Caco-2 (cell line): Measurements from ENCODE around the gene SIL1. TPM values are rescaled to one million over a fixed set of nuclear protein-coding genes. Genes with fewer than 3 reads are reported as not detected.

Experiments
- BruUV-seq: library from RNA; stranded (reverse); fragments of 400-500 nt; replicated peaks from 2 replicates; lab custom pipeline; 2021; lab: Mats Ljungman, UMichigan
- CTCF ChIA-PET: fragments of 300-600 bp; sonication (Branson Sonifier 250); formaldehyde crosslinking; loops from one replicate; lab custom pipeline; 2022; ENCODE audit warnings: antibody characterized with exemption; lab: Charles Lee
- POLR2A ChIA-PET: fragments of 300-600 bp; sonication (Branson Sonifier 250); formaldehyde crosslinking; loops from one replicate; lab custom pipeline; 2022; ENCODE audit warnings: antibody characterized with exemption; lab: Charles Lee
- DNase-seq, 2 experiments: peaks; one replicate each; pipeline versions ENCODE4 v3.0.0 to v3.0.0-alpha.2; 2020 to 2022
- H3K27me3 ChIP-seq: replicated peaks from 2 replicates; pipeline ENCODE4 v1.6.0; 2011; ENCODE audit warnings: low read length; ENCODE audit not compliant: control insufficient read depth, insufficient read depth
- H3K36me3 ChIP-seq: 2 replicates; pipeline ENCODE4 v1.5.1; 2011; ENCODE audit warnings: low read length; ENCODE audit not compliant: control insufficient read depth, insufficient read depth
- H3K4me1 ChIP-seq: fragments of 250-450 bp; sonication (Bioruptor Pico); 2 replicates; pipeline ENCODE4 v1.5.1; 2020; ENCODE audit warnings: mild to moderate bottlenecking
- H3K4me3 ChIP-seq: 2 replicates; pipeline ENCODE4 v1.5.1; 2011; ENCODE audit warnings: low read depth, mild to moderate bottlenecking, control low read depth, low read length
- H3K9me3 ChIP-seq: fragments of 250-450 bp; sonication (Bioruptor Pico); 2 replicates; pipeline ENCODE4 v1.5.1; 2020; ENCODE audit warnings: mild to moderate bottlenecking, moderate library complexity
- H3K27ac Mint-ChIP-seq: one replicate; pipeline ENCODE4 v1.8.0; 2022; ENCODE audit warnings: mixed read lengths; ENCODE audit not compliant: unreplicated experiment
- H3K27me3 Mint-ChIP-seq: one replicate; pipeline ENCODE4 v1.8.0; 2022; ENCODE audit warnings: mixed read lengths; ENCODE audit not compliant: insufficient read depth, unreplicated experiment
- H3K36me3 Mint-ChIP-seq: one replicate; pipeline ENCODE4 v1.8.0; 2022; ENCODE audit warnings: mild to moderate bottlenecking, mixed read lengths; ENCODE audit not compliant: insufficient read depth, unreplicated experiment
- H3K4me1 Mint-ChIP-seq: one replicate; pipeline ENCODE4 v1.8.0; 2022; ENCODE audit warnings: low read depth, mixed read lengths; ENCODE audit not compliant: unreplicated experiment
- H3K4me3 Mint-ChIP-seq: one replicate; pipeline ENCODE4 v1.8.0; 2022; ENCODE audit warnings: mild to moderate bottlenecking, moderate library complexity, mixed read lengths; ENCODE audit not compliant: unreplicated experiment
- H3K9me3 Mint-ChIP-seq: one replicate; pipeline ENCODE4 v1.8.0; 2022; ENCODE audit warnings: mixed read lengths; ENCODE audit not compliant: unreplicated experiment
- intact Hi-C: fragments of 100-400 bp; cut with micrococcal nuclease; formaldehyde crosslinking; loops from one replicate; pipeline ENCODE4 v1.10.0; 2022; ENCODE audit not compliant: unreplicated experiment
- total RNA-seq: library from RNA; stranded (reverse); gene quantifications from 2 replicates; pipeline ENCODE4 v1.2.3, GENCODE V29; 2022
- TF ChIP-seq, protein P1 (sequence below), 2 experiments: fragments of 200-600 bp in 1 of 2; IDR thresholded peaks; 1 replicate in 1 of 2; 2 replicates in 1 of 2; pipeline versions ENCODE4 v1.5.1 to v1.8.0; 2011 to 2022; ENCODE audit warnings: antibody characterized with exemption in 1 of 2, control low read depth in 1 of 2, inconsistent platforms in 1 of 2, low read depth in 1 of 2, low read length in 1 of 2, mild to moderate bottlenecking in 1 of 2, moderate library complexity in 1 of 2; ENCODE audit not compliant: insufficient read depth in 1 of 2, severe bottlenecking in 1 of 2, unreplicated experiment in 1 of 2

Gene SIL1
- total RNA-seq, 1 experiment from 2014 or later: 29.7 TPM

DNA sequence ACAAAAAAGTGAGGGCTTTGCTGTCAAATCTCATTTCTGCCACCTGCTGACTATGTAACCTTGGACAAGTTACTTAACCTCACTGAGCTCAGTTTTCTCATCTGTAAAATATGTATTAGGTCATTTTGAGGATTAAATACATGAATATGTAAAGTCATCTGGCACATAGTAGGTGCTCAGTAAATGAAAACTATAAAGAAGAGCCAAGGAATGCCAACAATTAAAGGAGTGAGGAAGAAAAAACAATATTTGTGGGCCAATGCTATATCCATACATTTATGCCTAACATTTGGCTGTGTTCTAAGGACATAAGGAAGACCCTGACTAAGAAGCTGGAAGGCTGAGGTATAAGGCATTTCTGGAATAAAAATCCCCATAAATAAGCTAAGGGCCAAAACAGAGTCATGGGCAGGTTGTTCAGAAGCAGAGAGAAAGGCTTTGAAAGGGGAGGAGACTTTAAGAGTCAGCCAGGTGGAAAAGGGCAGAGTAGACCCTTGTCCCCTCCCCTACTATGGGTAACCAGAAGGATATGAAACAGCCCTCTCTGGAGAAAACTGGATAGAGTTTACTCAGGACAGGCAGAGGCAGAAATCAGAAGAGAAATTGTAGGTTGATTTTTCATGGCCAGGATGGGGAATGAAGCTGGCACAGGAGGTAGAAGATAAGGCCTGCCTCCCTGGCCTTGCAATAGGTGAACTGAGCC, 47.6 kb upstream of the SIL1 start:
- no peaks in the 10 kb centered on the region for H3K4me1 ChIP-seq
- Mint-ChIP-seq H3K36me3 (no peaks in the 10 kb centered on the region), H3K4me1 (no peaks in the 10 kb centered on the region), H3K4me3 (no peak overlapping the region), H3K9me3 (no peaks in the 10 kb centered on the region), H3K27ac (no peak overlapping the region), H3K27me3 (no peaks in the 10 kb centered on the region)
- H3K9me3 ChIP-seq: 0 out of 2 replicates have a peak, but pooled peaks cover 4% of the 10 kb centered on the region
- ChIA-PET POLR2A (no interaction called here), CTCF (interaction anchor here (0.5 to 0.9 kb wide), 2 partner anchors 14 to 154 kb away, joined by 3 to 4 read pairs; no protein-coding TSS in a partner anchor)
- no TSS peak for BruUV-seq
- H3K27me3 ChIP-seq: no peaks in the 10 kb centered on the region
- H3K4me3 ChIP-seq: no peak overlapping the region
- TF ChIP-seq, protein P1, sequence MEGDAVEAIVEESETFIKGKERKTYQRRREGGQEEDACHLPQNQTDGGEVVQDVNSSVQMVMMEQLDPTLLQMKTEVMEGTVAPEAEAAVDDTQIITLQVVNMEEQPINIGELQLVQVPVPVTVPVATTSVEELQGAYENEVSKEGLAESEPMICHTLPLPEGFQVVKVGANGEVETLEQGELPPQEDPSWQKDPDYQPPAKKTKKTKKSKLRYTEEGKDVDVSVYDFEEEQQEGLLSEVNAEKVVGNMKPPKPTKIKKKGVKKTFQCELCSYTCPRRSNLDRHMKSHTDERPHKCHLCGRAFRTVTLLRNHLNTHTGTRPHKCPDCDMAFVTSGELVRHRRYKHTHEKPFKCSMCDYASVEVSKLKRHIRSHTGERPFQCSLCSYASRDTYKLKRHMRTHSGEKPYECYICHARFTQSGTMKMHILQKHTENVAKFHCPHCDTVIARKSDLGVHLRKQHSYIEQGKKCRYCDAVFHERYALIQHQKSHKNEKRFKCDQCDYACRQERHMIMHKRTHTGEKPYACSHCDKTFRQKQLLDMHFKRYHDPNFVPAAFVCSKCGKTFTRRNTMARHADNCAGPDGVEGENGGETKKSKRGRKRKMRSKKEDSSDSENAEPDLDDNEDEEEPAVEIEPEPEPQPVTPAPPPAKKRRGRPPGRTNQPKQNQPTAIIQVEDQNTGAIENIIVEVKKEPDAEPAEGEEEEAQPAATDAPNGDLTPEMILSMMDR (IDR thresholded peaks at IDR 0.05; ENCODE audit: insufficient read depth in 1 of 2, low read depth in 1 of 2, low read length in 1 of 2, severe bottlenecking in 1 of 2, unreplicated experiment in 1 of 2): no peak
- no peak for DNase-seq
- no peaks in the 10 kb centered on the region for H3K36me3 ChIP-seq
- intact Hi-C loops: no loop called here

DNA sequence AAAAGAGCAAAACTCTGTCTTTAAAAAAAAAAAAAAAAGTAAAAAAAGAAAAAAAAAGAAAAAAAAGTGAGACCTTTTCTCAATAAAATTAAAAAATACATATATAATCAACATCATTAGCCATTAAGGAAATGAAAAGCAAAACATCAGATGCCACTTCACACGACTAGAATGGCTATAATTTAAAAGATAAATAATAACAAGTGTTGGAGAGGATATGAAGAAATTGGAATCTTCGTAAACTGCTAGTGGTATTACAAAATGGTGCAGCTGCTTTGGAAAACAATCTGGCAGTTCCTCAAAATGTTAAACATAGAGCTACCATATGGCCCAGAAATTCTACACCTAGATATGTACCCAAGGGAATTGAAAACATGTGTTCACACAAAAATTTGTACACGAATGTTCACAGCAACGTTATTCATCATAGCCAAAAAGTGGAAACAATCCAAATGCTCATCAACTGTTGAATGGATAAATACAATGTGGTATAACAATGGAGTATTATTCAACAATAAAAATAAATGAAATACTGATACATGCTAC, 45.3 kb upstream of the SIL1 start:
- H3K4me3 Mint-ChIP-seq: no peak overlapping the region
- H3K9me3 Mint-ChIP-seq: no peaks in the 10 kb centered on the region
- intact Hi-C loops: no loop called here
- H3K4me3 ChIP-seq: no peak overlapping the region
- H3K27me3 ChIP-seq: no peaks in the 10 kb centered on the region
- ChIA-PET POLR2A (no interaction called here), CTCF (no interaction called here)
- H3K27ac Mint-ChIP-seq: no peak overlapping the region
- DNase-seq: no peak
- H3K4me1 ChIP-seq: peaks cover 4% of the 10 kb centered on the region; the same call in 1 of the 2 replicates
- no TSS peak for BruUV-seq
- no peaks in the 10 kb centered on the region for H3K27me3 Mint-ChIP-seq
- TF ChIP-seq, protein P1 (IDR thresholded peaks at IDR 0.05; ENCODE audit: insufficient read depth in 1 of 2, low read depth in 1 of 2, low read length in 1 of 2, severe bottlenecking in 1 of 2, unreplicated experiment in 1 of 2): no peak
- H3K36me3 ChIP-seq: no peaks in the 10 kb centered on the region
- no peaks in the 10 kb centered on the region for H3K36me3 Mint-ChIP-seq
- H3K4me1 Mint-ChIP-seq: peaks cover 2% of the 10 kb centered on the region
- 0 out of 2 replicates have a peak, but pooled peaks cover 4% of the 10 kb centered on the region for H3K9me3 ChIP-seq

DNA sequence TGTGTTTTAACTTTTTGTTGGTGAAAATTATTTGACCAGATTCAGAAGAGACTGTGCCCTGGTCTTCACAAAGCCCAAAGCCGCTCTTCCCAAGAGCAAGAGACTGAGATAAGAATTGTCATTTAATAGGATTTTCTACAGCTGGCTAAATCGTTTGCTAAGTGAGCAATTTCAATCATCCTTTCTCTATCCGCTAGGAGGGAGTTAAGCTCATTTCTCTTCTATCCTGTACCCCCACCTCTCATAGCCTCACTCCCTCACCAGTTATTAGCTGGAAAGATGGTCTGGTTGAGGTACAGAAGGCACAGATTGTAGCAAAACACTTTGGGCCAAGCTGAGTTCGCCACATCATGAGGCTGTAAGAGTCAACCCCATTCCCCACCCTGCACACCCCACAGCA, 43.0 kb upstream of the SIL1 start:
- BruUV-seq: no TSS peak
- no peak overlapping the region for H3K27ac Mint-ChIP-seq
- H3K36me3 Mint-ChIP-seq: no peaks in the 10 kb centered on the region
- no peaks in the 10 kb centered on the region for H3K9me3 Mint-ChIP-seq
- no peak overlapping the region for H3K4me3 Mint-ChIP-seq
- no peaks in the 10 kb centered on the region for H3K27me3 Mint-ChIP-seq
- DNase-seq: no peak
- no peak overlapping the region for H3K4me3 ChIP-seq
- CTCF ChIA-PET: no interaction called here
- H3K9me3 ChIP-seq: 0 out of 2 replicates have a peak, but pooled peaks cover 4% of the 10 kb centered on the region
- TF ChIP-seq, protein P1 (IDR thresholded peaks at IDR 0.05; ENCODE audit: insufficient read depth in 1 of 2, low read depth in 1 of 2, low read length in 1 of 2, severe bottlenecking in 1 of 2, unreplicated experiment in 1 of 2): no peak
- peaks cover 8% of the 10 kb centered on the region; the same call in 1 of the 2 replicates for H3K4me1 ChIP-seq
- no peaks in the 10 kb centered on the region for H3K36me3 ChIP-seq
- POLR2A ChIA-PET: no interaction called here
- intact Hi-C loops: no loop called here
- peaks cover 7% of the 10 kb centered on the region for H3K4me1 Mint-ChIP-seq
- H3K27me3 ChIP-seq: no peaks in the 10 kb centered on the region
